ENCODE results near the gene GGT6.

GRCh38 chr17:4590981-4591453 lies 30.6 kb upstream of the GGT6 start:
- TF ChIP-seq TAF1 (IDR thresholded peaks at IDR 0.05; ENCODE audit: borderline replicate concordance, low read depth, low read length) (no peak), POLR2A (IDR thresholded peaks at IDR 0.05; ENCODE audit: low read depth, low read length) (no peak), POLR2AphosphoS5 (IDR thresholded peaks at IDR 0.05; ENCODE audit: low read depth, low read length) (no peak)
